ENCODE data around the gene PAGE4. TPM values are rescaled to one million over a fixed set of nuclear protein-coding genes. Genes with fewer than 3 reads are reported as not detected.

The PAGE4 gene, protein sequence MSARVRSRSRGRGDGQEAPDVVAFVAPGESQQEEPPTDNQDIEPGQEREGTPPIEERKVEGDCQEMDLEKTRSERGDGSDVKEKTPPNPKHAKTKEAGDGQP
- not detected for total RNA-seq
- polyA plus RNA-seq = not detected
- long read RNA-seq, donor 1, partial matches to known transcripts = 0 of 5 reads
- long read RNA-seq, donor 1, other reads (novel, unspliced or antisense) = 0 of 5 reads
- long read RNA-seq, donor 2 = 0 reads
- long read RNA-seq, donor 3 = 0 reads
- long read RNA-seq, donor 4 = 0 reads
- long read RNA-seq, donor 5 = 0 reads
- long read RNA-seq, donor 6 = 0 reads
- long read RNA-seq, donor 7 = 0 reads
- long read RNA-seq, donor 8 = 0 reads
- long read RNA-seq, donor 9, partial matches to known transcripts = 0 of 1 reads
- long read RNA-seq, donor 9, other reads (novel, unspliced or antisense) = 0 of 1 reads
- long read RNA-seq, donor 10 = 0 reads

DNA sequence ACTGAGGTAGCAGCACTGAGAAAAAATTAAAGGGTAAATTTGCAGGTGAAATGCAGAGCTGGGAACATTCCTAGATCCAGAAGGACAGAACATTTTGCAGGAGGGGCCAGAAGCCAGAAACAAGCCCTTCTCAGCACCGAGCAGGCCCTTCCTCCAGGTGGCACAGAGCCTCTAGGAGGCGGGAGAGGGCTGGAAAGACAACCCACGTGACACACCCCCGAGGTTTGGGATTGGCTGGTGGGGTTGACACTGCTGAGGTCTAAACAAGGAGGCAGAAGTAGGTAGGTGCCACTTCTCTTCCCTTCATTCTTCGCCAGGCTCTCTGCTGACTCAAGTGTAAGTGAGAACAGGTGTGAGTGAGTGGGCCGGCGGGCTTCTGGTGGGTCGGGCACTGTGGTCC lies at the start of gene PAGE4:
PAGE4 (plus strand) TSS at position 288 of the 400 bp plus-strand sequence. CDS start 1,126 bp downstream, outside the sequence.
- no peaks in the 10 kb centered on the region for H3K9me3 ChIP-seq
- H3K27me3 ChIP-seq = peaks cover 0 to 12% (median 0%) of the 10 kb centered on the region in 3 donors
- H3K27ac ChIP-seq = no peak within 1 kb of the TSS
- TF ChIP-seq POLR2A (IDR thresholded peaks at IDR 0.05) (no peak), POLR2AphosphoS5 (IDR thresholded peaks at IDR 0.05) (no peak), EP300 (IDR thresholded peaks at IDR 0.05) (no peak)
- TF ChIP-seq, protein P1, sequence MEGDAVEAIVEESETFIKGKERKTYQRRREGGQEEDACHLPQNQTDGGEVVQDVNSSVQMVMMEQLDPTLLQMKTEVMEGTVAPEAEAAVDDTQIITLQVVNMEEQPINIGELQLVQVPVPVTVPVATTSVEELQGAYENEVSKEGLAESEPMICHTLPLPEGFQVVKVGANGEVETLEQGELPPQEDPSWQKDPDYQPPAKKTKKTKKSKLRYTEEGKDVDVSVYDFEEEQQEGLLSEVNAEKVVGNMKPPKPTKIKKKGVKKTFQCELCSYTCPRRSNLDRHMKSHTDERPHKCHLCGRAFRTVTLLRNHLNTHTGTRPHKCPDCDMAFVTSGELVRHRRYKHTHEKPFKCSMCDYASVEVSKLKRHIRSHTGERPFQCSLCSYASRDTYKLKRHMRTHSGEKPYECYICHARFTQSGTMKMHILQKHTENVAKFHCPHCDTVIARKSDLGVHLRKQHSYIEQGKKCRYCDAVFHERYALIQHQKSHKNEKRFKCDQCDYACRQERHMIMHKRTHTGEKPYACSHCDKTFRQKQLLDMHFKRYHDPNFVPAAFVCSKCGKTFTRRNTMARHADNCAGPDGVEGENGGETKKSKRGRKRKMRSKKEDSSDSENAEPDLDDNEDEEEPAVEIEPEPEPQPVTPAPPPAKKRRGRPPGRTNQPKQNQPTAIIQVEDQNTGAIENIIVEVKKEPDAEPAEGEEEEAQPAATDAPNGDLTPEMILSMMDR (IDR thresholded peaks at IDR 0.05) = no peak
- intact Hi-C loops (cut with DNase I; ENCODE audit: low total_unique reads) = no loop called here
- H3K4me3 ChIP-seq = no peak within 1 kb of the TSS
- no peak for DNase-seq
- H3K36me3 ChIP-seq = no peaks in the 10 kb centered on the region
- WGBS, 5 donors = 49 to 82% (median 77%) methylated on average over 4 to 8 of the region's 8 CpGs
- H3K4me1 ChIP-seq = no peaks in the 10 kb centered on the region

GRCh38 chrX:49784747-49785280 lies 44.3 kb upstream of the PAGE4 start:
- no peak overlapping the region for H3K27ac ChIP-seq
- WGBS, 5 donors = 64 to 96% (median 74%) methylated on average over 1 of the region's 1 CpG; no CpG with 5 or more reads in 2 of the 5 donors
- DNase-seq = no peak
- H3K27me3 ChIP-seq = no peaks in the 10 kb centered on the region
- TF ChIP-seq, protein P1 (IDR thresholded peaks at IDR 0.05) = no peak
- TF ChIP-seq POLR2AphosphoS5 (IDR thresholded peaks at IDR 0.05) (no peak), EP300 (IDR thresholded peaks at IDR 0.05) (no peak), POLR2A (IDR thresholded peaks at IDR 0.05) (no peak)
- no peaks in the 10 kb centered on the region for H3K4me1 ChIP-seq
- intact Hi-C loops (cut with DNase I; ENCODE audit: low total_unique reads) = no loop called here
- peaks cover 0 to 5% (median 0%) of the 10 kb centered on the region in 4 donors for H3K9me3 ChIP-seq
- H3K36me3 ChIP-seq = no peaks in the 10 kb centered on the region
- H3K4me3 ChIP-seq = no peak overlapping the region

- no peaks in the 10 kb centered on the region for H3K9me3 ChIP-seq
- TF ChIP-seq POLR2A (IDR thresholded peaks at IDR 0.05) = no peak
- TF ChIP-seq, protein P1 (IDR thresholded peaks at IDR 0.05) = no peak
- TF ChIP-seq POLR2AphosphoS5 (IDR thresholded peaks at IDR 0.05) = no peak
- no peak for TF ChIP-seq EP300 (IDR thresholded peaks at IDR 0.05)
- 11 to 56% (median 29%) methylated on average over 1 of the region's 1 CpG for WGBS, 5 donors
- intact Hi-C loops (cut with DNase I; ENCODE audit: low total_unique reads) = no loop called here
- H3K36me3 ChIP-seq = no peaks in the 10 kb centered on the region
- no peak overlapping the region for H3K27ac ChIP-seq
- H3K4me1 ChIP-seq = no peaks in the 10 kb centered on the region
- no peak overlapping the region for H3K4me3 ChIP-seq
- no peaks in the 10 kb centered on the region for H3K27me3 ChIP-seq
- no peak for DNase-seq
These were observed 36.7 kb upstream of the PAGE4 start for GRCh38 chrX:49792376-49792775.

DNA sequence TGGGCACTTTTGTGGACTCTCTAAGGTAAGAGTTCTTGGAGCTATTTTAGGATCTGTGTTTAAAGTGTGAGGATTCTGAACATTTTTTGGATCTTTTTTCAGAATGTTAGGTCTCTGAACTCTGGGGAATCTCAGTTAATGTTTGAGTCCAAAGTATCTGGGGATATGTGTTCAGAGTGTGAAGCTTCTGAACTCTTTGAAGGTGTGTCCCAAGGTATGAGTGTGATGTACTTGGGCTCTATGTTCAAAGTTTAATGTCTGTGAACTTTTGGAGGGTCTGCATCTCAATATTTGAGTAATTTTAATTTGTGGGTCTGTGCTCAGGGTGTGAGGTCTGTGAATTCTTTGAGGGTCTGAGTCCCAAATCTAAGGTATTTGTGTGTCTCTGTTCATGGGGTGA lies 35.4 kb upstream of the PAGE4 start:
- Histone ChIP-seq H3K36me3 (no peaks in the 10 kb centered on the region), H3K4me3 (no peak overlapping the region), H3K27me3 (no peaks in the 10 kb centered on the region), H3K4me1 (no peaks in the 10 kb centered on the region), H3K9me3 (no peaks in the 10 kb centered on the region), H3K27ac (no peak overlapping the region)
- intact Hi-C loops (cut with DNase I; ENCODE audit: low total_unique reads) = no loop called here
- DNase-seq = no peak
- TF ChIP-seq, protein P1 (IDR thresholded peaks at IDR 0.05) = no peak
- TF ChIP-seq POLR2A (IDR thresholded peaks at IDR 0.05) (no peak), EP300 (IDR thresholded peaks at IDR 0.05) (no peak), POLR2AphosphoS5 (IDR thresholded peaks at IDR 0.05) (no peak)
